GM12878 (cell line): Measurements from ENCODE around the gene UPK1B. TPM values are rescaled to one million over a fixed set of nuclear protein-coding genes. Genes with fewer than 3 reads are reported as not detected.

Experiments used
- BHLHE40 ChIP-seq, 2 experiments: fragments of 450-650 bp in 1 of 2; IDR thresholded peaks; 2 replicates each; pipeline ENCODE4 v1.6.1; 2011 to 2017; ENCODE audit warnings: low read depth in 2 of 2, borderline replicate concordance in 1 of 2, improper control_type of control experiment in 1 of 2, low read length in 1 of 2, mild to moderate bottlenecking in 1 of 2
- CREM ChIP-seq: IDR thresholded peaks from 2 replicates; pipeline ENCODE4 v1.6.1; 2014; ENCODE audit warnings: antibody characterized with exemption, low read depth
- GATAD2B ChIP-seq: fragments of 450-650 bp; conservative IDR thresholded peaks from 2 replicates; pipeline ENCODE4 v1.6.1; 2017; ENCODE audit warnings: low read depth, mild to moderate bottlenecking, moderate library complexity
- HDAC6 ChIP-seq: fragments of 200-600 bp; sonication (generic); IDR thresholded peaks from one replicate; pipeline ENCODE4 v1.8.0; 2017; ENCODE audit warnings: antibody characterized with exemption; ENCODE audit not compliant: unreplicated experiment
- IKZF2 ChIP-seq, 2 experiments: fragments of 450-650 bp; IDR thresholded peaks; 2 replicates each; pipeline ENCODE4 v1.6.1; 2017; ENCODE audit warnings: mild to moderate bottlenecking in 2 of 2, moderate library complexity in 2 of 2
- KLF5 ChIP-seq: fragments of 450-650 bp; IDR thresholded peaks from 2 replicates; pipeline ENCODE4 v1.6.1; 2014; ENCODE audit warnings: mild to moderate bottlenecking; ENCODE audit not compliant: partially characterized antibody
- NFXL1 ChIP-seq: fragments of 450-650 bp; IDR thresholded peaks from 2 replicates; pipeline ENCODE4 v1.6.1; 2017; ENCODE audit warnings: antibody characterized with exemption, mild to moderate bottlenecking, borderline replicate concordance
- RB1 ChIP-seq: fragments of 450-650 bp; formaldehyde crosslinking; IDR thresholded peaks from 2 replicates; pipeline ENCODE4 v1.6.1; 2017; ENCODE audit warnings: mild to moderate bottlenecking, borderline replicate concordance
- SMARCA5 ChIP-seq: fragments of 450-650 bp; IDR thresholded peaks from 2 replicates; pipeline ENCODE4 v1.6.1; 2017; ENCODE audit warnings: mild to moderate bottlenecking
- TAF1 ChIP-seq: IDR thresholded peaks from 2 replicates; pipeline ENCODE4 v1.6.1; 2011; ENCODE audit warnings: mild to moderate bottlenecking, low read depth, low read length, borderline replicate concordance
- YY1 ChIP-seq: IDR thresholded peaks from 2 replicates; pipeline ENCODE4 v1.6.1; 2011; ENCODE audit warnings: low read depth, mild to moderate bottlenecking, low read length
- polyA plus RNA-seq, 11 experiments: library from polyadenylated mRNA; depleted of rRNA in 4 of 11; unstranded in 6 of 11; stranded (reverse) in 5 of 11; fragments of >200 nt; fragmentation: Nextera tagmentation in 4 of 11; fragmentation: Illumina TruSeq in 1 of 11; extraction: Ambion mirVana in 4 of 11; extraction: Trizol in 1 of 11; gene quantifications; 1 replicate in 1 of 11; 2 replicates in 10 of 11; pipeline versions ENCODE4 v1.2.1 to v1.2.3, GENCODE V29; 2011 to 2016; ENCODE audit warnings: inconsistent platforms in 2 of 11, missing spikeins in 2 of 11, low read depth in 1 of 11
- total RNA-seq, 4 experiments: library from RNA; depleted of rRNA in 3 of 4; stranded (reverse); fragments of >200 nt in 3 of 4; fragmentation: Illumina TruSeq in 1 of 4; extraction: Trizol in 1 of 4; gene quantifications; 2 replicates each; pipeline versions ENCODE4 v1.2.1 to v1.2.3, GENCODE V29; 2013 to 2021
- TF ChIP-seq, protein P1 (sequence below): fragments of 450-650 bp; conservative IDR thresholded peaks from 2 replicates; pipeline ENCODE4 v1.6.1; 2017; ENCODE audit warnings: mild to moderate bottlenecking, moderate library complexity
- TF ChIP-seq, protein P2 (sequence below): IDR thresholded peaks from 2 replicates; pipeline ENCODE4 v1.6.1; 2012; ENCODE audit warnings: low read depth, low read length, improper control_type of control experiment
- TF ChIP-seq, protein P3 (sequence below): IDR thresholded peaks from 2 replicates; pipeline ENCODE4 v1.6.1; 2011; ENCODE audit warnings: borderline replicate concordance, low read depth, mild to moderate bottlenecking, moderate library complexity, mixed read lengths, low read length; ENCODE audit not compliant: insufficient read depth; ENCODE audit errors: extremely low read length
- TF ChIP-seq, protein P4 (sequence below): fragments of 450-650 bp; IDR thresholded peaks from 2 replicates; pipeline ENCODE4 v1.6.1; 2018; ENCODE audit warnings: mild to moderate bottlenecking, low read depth, moderate library complexity; ENCODE audit not compliant: partially characterized antibody

Gene UPK1B
- total and polyA plus RNA-seq, 10 of the 15 experiments (the other 5 are each of a cell fraction or from before 2014, with no cell fraction given), result not detected

DNA sequence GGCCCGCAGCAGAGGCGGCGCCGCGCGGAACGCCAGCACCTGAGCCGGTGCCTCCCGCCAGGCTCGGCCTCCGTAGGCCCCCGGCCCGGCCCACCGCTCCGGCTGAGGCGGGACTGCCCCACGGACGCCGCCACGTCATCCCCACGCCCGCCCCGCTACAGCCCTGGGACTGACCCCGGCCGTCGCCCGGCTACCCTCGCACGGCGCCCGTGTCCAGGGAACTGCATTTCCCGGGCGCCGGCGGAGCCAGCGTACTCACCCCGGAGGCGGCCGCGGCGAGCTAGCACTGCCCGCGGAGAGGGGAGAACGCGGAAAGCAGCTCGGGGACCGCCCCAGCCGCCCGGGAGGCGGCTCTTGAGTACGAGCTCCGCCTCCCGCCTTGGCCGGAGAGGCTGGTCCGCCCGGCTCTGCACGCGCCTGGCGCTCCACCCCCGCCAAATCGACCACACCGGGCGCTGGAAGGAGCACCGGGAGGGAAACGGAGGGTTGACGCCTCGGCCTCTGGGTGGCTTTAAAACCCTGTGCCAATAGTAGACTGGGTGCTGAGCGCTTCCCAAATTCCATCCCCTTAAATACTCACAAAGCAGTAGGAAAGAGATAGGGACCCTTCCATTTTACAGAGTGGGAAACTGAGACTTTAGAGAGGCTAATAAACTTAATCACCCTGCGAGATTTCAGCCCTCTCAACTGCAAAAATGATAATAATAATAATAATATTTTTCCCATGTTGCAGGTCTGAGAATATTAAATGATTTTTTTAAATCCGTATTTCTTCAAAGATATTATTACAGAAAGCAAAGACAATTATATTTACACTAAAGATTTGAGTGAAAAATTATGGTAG lies 67.4 kb downstream of the UPK1B start, which contains the start of gene B4GALT4 (continued):
- TF ChIP-seq SMARCA5 (0 out of 2 replicates have a peak, but pooled peaks have one; percentile 40), BHLHE40 (IDR thresholded peaks at IDR 0.05; ENCODE audit: borderline replicate concordance in 1 of 2, low read depth in 2 of 2, low read length in 1 of 2) (peak; percentile 77 to 94; a peak in 3 of 4 replicates), NFXL1 (no peak), KLF5 (no peak), IKZF2 (IDR thresholded peaks at IDR 0.05) (peak in 1 of 2 experiments; percentile 5; a peak in 1 of 4 replicates), RB1 (no peak), YY1 (0 out of 2 replicates have a peak, but pooled peaks have one; percentile 1), CREM (0 out of 2 replicates have a peak, but pooled peaks have one; percentile 24), TAF1 (peak; percentile 66; the same call in 1 of the 2 replicates), HDAC6 (no peak), GATAD2B (peak; percentile 91)
- TF ChIP-seq, protein P1, sequence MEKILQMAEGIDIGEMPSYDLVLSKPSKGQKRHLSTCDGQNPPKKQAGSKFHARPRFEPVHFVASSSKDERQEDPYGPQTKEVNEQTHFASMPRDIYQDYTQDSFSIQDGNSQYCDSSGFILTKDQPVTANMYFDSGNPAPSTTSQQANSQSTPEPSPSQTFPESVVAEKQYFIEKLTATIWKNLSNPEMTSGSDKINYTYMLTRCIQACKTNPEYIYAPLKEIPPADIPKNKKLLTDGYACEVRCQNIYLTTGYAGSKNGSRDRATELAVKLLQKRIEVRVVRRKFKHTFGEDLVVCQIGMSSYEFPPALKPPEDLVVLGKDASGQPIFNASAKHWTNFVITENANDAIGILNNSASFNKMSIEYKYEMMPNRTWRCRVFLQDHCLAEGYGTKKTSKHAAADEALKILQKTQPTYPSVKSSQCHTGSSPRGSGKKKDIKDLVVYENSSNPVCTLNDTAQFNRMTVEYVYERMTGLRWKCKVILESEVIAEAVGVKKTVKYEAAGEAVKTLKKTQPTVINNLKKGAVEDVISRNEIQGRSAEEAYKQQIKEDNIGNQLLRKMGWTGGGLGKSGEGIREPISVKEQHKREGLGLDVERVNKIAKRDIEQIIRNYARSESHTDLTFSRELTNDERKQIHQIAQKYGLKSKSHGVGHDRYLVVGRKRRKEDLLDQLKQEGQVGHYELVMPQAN, result peak; percentile 71; the same call in 1 of the 2 replicates
- TF ChIP-seq, protein P2, sequence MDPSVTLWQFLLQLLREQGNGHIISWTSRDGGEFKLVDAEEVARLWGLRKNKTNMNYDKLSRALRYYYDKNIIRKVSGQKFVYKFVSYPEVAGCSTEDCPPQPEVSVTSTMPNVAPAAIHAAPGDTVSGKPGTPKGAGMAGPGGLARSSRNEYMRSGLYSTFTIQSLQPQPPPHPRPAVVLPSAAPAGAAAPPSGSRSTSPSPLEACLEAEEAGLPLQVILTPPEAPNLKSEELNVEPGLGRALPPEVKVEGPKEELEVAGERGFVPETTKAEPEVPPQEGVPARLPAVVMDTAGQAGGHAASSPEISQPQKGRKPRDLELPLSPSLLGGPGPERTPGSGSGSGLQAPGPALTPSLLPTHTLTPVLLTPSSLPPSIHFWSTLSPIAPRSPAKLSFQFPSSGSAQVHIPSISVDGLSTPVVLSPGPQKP, result no peak
- TF ChIP-seq, protein P3, sequence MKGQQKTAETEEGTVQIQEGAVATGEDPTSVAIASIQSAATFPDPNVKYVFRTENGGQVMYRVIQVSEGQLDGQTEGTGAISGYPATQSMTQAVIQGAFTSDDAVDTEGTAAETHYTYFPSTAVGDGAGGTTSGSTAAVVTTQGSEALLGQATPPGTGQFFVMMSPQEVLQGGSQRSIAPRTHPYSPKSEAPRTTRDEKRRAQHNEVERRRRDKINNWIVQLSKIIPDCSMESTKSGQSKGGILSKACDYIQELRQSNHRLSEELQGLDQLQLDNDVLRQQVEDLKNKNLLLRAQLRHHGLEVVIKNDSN, result no peak
- TF ChIP-seq, protein P4, sequence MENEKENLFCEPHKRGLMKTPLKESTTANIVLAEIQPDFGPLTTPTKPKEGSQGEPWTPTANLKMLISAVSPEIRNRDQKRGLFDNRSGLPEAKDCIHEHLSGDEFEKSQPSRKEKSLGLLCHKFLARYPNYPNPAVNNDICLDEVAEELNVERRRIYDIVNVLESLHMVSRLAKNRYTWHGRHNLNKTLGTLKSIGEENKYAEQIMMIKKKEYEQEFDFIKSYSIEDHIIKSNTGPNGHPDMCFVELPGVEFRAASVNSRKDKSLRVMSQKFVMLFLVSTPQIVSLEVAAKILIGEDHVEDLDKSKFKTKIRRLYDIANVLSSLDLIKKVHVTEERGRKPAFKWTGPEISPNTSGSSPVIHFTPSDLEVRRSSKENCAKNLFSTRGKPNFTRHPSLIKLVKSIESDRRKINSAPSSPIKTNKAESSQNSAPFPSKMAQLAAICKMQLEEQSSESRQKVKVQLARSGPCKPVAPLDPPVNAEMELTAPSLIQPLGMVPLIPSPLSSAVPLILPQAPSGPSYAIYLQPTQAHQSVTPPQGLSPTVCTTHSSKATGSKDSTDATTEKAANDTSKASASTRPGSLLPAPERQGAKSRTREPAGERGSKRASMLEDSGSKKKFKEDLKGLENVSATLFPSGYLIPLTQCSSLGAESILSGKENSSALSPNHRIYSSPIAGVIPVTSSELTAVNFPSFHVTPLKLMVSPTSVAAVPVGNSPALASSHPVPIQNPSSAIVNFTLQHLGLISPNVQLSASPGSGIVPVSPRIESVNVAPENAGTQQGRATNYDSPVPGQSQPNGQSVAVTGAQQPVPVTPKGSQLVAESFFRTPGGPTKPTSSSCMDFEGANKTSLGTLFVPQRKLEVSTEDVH, result no peak
